ENCODE measurements around the gene RPL10.

Gene RPL10

DNA sequence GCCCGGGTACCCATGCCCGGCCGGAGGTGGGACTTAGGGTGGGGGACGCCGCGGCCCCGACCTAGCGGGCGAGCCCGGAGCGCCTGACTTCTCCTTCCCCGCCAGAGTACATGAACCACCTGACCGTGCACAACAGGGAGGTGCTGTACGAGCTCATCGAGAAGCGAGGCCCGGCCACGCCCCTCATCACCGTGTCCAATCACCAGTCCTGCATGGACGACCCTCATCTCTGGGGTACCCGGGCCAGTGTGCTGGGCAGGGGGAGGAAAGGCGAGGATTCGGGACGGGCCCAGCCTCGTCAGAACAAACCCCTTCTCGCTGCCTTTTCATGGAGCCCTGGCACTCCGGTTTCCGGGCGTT is 13.8 kb downstream of the RPL10 start:
- ChIA-PET CTCF (interaction anchor here (0.7 to 1.6 kb wide), 3 partner anchors 9 to 119 kb away, joined by 3 to 7 read pairs (median 4); no protein-coding TSS in a partner anchor), POLR2A (interaction anchor here (1.0 to 1.2 kb wide), 3 partner anchors 11 to 14 kb away, joined by 3 to 5 read pairs (median 3); no protein-coding TSS in a partner anchor)
- DNase-seq (ENCODE audit: low read depth, low spot score): no peak
- peak overlapping the region; percentile 64 for H3K4me3 ChIP-seq (ENCODE audit: low read depth, low read length)
- TF ChIP-seq, protein P1, sequence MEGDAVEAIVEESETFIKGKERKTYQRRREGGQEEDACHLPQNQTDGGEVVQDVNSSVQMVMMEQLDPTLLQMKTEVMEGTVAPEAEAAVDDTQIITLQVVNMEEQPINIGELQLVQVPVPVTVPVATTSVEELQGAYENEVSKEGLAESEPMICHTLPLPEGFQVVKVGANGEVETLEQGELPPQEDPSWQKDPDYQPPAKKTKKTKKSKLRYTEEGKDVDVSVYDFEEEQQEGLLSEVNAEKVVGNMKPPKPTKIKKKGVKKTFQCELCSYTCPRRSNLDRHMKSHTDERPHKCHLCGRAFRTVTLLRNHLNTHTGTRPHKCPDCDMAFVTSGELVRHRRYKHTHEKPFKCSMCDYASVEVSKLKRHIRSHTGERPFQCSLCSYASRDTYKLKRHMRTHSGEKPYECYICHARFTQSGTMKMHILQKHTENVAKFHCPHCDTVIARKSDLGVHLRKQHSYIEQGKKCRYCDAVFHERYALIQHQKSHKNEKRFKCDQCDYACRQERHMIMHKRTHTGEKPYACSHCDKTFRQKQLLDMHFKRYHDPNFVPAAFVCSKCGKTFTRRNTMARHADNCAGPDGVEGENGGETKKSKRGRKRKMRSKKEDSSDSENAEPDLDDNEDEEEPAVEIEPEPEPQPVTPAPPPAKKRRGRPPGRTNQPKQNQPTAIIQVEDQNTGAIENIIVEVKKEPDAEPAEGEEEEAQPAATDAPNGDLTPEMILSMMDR (IDR thresholded peaks at IDR 0.05; ENCODE audit: insufficient read depth, low read length, missing control alignments): no peak

DNA sequence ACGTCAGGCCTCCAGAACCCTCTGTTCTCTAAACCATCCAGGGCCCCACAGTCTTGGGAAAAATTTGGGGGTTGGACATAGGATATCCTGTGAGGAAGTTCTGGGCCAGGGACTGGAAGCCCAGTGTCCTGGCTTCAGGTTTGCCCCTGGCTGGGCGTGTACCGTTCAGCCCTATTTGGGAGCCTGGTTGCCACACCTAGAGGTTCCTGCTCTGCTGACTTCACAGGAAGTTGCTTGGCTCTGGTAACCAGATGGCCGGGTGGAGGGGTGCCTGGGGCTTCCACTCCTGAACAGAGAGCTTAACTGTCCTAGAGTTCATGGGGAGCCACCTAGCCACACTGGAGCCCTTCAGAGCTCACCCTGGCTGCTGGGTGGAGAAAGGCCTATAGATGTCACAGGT is 14.3 kb downstream of the RPL10 start:
- peak overlapping the region; percentile 64 for H3K4me3 ChIP-seq (ENCODE audit: low read depth, low read length)
- TF ChIP-seq, protein P1 (IDR thresholded peaks at IDR 0.05; ENCODE audit: insufficient read depth, low read length, missing control alignments): no peak
- CTCF ChIA-PET: interaction anchor here (1.2 to 1.6 kb wide), 2 partner anchors 115 to 119 kb away, joined by 4 to 7 read pairs; no protein-coding TSS in a partner anchor
- POLR2A ChIA-PET: interaction anchor here (1.0 to 1.2 kb wide), 3 partner anchors 12 to 15 kb away, joined by 3 to 5 read pairs (median 3); no protein-coding TSS in a partner anchor
- no peak for DNase-seq (ENCODE audit: low read depth, low spot score)

DNA sequence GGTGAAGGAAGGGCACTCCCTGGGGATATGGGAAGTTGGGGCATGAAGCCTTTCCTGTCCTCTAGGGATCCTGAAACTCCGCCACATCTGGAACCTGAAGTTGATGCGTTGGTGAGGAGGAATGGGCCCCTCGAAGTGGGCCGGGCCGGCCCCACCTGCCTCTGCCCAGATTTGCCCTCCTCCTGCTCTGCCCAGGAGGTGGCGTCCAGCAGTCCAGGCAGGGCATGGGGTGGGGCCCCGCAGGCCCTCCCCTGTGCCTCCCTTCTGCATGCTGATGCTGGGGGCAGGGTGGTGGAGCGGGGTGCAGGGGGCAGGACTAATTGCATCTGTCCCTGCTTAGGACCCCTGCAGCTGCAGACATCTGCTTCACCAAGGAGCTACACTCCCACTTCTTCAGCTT is 15.0 kb downstream of the RPL10 start:
- TF ChIP-seq, protein P1 (IDR thresholded peaks at IDR 0.05; ENCODE audit: insufficient read depth, low read length, missing control alignments): no peak
- DNase-seq (ENCODE audit: low read depth, low spot score): no peak
- CTCF ChIA-PET: no interaction called here
- POLR2A ChIA-PET: no interaction called here
- no peak overlapping the region for H3K4me3 ChIP-seq (ENCODE audit: low read depth, low read length)

DNA sequence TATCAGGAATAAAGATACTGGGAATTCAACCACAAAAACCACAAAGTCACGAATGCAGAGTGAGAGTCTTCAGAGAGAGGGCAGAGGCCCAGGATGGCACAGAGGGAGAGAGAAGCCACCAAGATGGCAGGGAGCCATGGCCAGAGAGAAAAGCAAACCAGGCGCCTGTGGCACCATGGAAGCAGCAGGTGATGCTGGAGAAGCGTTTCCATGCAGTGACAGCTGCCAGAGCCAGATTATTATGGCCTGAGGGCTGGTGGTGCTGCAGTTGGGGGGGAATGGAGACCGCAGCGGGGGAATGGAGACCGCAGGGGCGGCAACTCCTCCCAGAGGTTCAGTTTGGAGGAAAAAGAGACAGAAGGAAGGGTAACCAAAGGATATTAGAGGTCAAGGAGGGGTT is 19.0 kb downstream of the RPL10 start:
- POLR2A ChIA-PET: no interaction called here
- CTCF ChIA-PET: no interaction called here

DNA sequence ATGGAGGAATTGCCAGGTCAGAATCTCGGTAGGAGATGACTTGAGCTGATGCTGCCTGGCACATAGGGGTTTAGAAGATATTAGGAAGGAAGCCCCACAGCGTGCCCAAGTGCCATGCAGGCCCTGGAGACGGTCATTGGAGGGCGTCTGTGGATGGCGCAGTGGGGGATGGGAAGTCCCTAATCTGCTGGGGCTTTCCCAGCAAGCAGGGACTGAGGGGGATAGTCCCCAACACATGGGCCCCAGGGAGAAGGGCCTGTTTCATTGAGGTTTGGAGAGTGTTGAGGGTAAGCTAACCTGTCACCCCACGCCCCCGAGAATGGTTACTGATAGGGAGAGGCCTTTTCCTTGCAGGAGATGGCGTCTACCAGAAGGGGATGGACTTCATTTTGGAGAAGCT is 21.0 kb downstream of the RPL10 start:
- ChIA-PET POLR2A (no interaction called here), CTCF (interaction anchor here (1.0 kb wide), 1 partner anchor 113 kb away, joined by 3 read pairs; no protein-coding TSS in a partner anchor)
- H3K4me3 ChIP-seq (ENCODE audit: low read depth, low read length): no peak overlapping the region
- TF ChIP-seq, protein P1 (IDR thresholded peaks at IDR 0.05; ENCODE audit: insufficient read depth, low read length, missing control alignments): no peak
- no peak for DNase-seq (ENCODE audit: low read depth, low spot score)

More for the DNA sequence above, 19.0 kb downstream of the RPL10 start:
- H3K4me3 ChIP-seq (ENCODE audit: low read depth, low read length): no peak overlapping the region
- TF ChIP-seq, protein P1 (IDR thresholded peaks at IDR 0.05; ENCODE audit: insufficient read depth, low read length, missing control alignments): no peak
- no peak for DNase-seq (ENCODE audit: low read depth, low spot score)

DNA sequence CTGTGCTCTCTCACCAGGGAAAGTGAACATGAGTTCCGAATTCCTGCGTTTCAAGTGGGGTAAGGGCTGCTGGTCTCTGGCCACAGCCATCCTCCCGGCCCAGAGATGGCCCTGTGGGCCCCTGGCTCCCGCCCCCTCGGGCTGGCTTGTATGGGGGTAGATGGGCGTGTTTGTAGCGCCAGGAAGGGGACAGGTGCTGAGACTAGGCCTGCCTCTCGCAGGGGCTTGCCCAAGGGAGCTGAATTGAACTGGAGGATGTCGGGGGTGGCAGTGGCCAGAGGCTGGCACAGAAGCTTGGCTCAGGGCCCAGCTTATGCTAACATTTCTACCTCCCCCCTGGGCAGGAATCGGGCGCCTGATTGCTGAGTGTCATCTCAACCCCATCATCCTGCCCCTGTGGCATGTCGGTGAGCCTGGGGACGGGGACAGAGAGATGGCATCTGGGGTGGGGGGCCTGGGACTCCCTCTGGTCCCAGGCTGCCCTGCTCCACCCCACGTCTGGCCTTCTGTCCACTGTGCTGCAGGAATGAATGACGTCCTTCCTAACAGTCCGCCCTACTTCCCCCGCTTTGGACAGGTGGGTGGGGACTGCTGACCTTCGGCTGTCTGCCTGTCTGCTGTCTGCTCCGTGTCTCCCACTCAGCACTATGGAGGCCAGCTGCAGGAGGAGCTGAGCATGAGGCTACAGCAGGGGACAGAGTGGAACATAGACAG is 21.7 kb downstream of the RPL10 start:
- CTCF ChIA-PET: no interaction called here
- TF ChIP-seq, protein P1 (IDR thresholded peaks at IDR 0.05; ENCODE audit: insufficient read depth, low read length, missing control alignments): no peak
- no peak for DNase-seq (ENCODE audit: low read depth, low spot score)
- POLR2A ChIA-PET: no interaction called here
- no peak overlapping the region for H3K4me3 ChIP-seq (ENCODE audit: low read depth, low read length)
